Activated naive CD4-positive, alpha-beta T cell treated with anti-CD3 and anti-CD28 coated beads, Interleukin-2, amount 50 U/mL, for 72 hours (primary cell): ENCODE data around the gene POLR2E. TPM values are rescaled to one million over a fixed set of nuclear protein-coding genes. Genes with fewer than 3 reads are reported as not detected.

ENCODE experiments used
- ATAC-seq, 2 donors: fragments of 150-1000 bp; cut with Tn5 transposase; 2 replicates each; pipeline ENCODE4 v1.10.0; 2021; ENCODE audit warnings: mild to moderate bottlenecking in 2 of 2, moderate library complexity in 2 of 2
- DNase-seq, 2 donors: peaks; one replicate each; pipeline ENCODE4 v3.0.0; 2021 to 2022; ENCODE audit warnings: low spot score in 2 of 2
- H3K27ac Mint-ChIP-seq, 2 donors: one replicate each; pipeline ENCODE4 v1.8.0; 2022; ENCODE audit warnings: mild to moderate bottlenecking in 2 of 2, mixed read lengths in 2 of 2
- H3K36me3 Mint-ChIP-seq, 2 donors: one replicate each; pipeline ENCODE4 v1.8.0; 2022; ENCODE audit warnings: mixed read lengths in 2 of 2
- H3K9me3 Mint-ChIP-seq, 2 donors: one replicate each; pipeline ENCODE4 v1.8.0; 2022; ENCODE audit warnings: mixed read lengths in 2 of 2
- total RNA-seq, 2 donors: library from RNA; stranded (reverse); gene quantifications; one replicate each; pipeline ENCODE4 v1.2.3, GENCODE V29; 2022

The POLR2E gene
- total RNA-seq, 2 donors from 2014 or later, result 248 to 259 TPM

GRCh38 chr19:1106841-1107660 is 11.9 kb upstream of the POLR2E start:
- DNase-seq (no peak), ATAC-seq (no peak)
- Mint-ChIP-seq H3K36me3 (no peaks in the 10 kb centered on the region), H3K27ac (peak overlapping the region; percentile 81 to 82), H3K9me3 (no peaks in the 10 kb centered on the region)

GRCh38 chr19:1105873-1106840 is 11.0 kb upstream of the POLR2E start:
- DNase-seq (peak in 1 of 2 donors; percentile 32), ATAC-seq (no peak)
- no peaks in the 10 kb centered on the region for H3K36me3 Mint-ChIP-seq
- H3K27ac Mint-ChIP-seq, result peak overlapping the region; percentile 60 to 81
- no peaks in the 10 kb centered on the region for H3K9me3 Mint-ChIP-seq

GRCh38 chr19:1105008-1105872 is 10.1 kb upstream of the POLR2E start:
- no peak for ATAC-seq

GRCh38 chr19:1104311-1105007 is 9.3 kb upstream of the POLR2E start:
- ATAC-seq (peak; percentile 25 to 39), DNase-seq (peak; percentile 72 to 84)
- Mint-ChIP-seq H3K9me3 (peaks cover 0 to 6% of the 10 kb centered on the region in 2 donors), H3K27ac (peak overlapping the region in 1 of 2 donors; percentile 59), H3K36me3 (peaks cover 0 to 8% of the 10 kb centered on the region in 2 donors)

More at GRCh38 chr19:1105008-1105872, 10.1 kb upstream of the POLR2E start:
- Mint-ChIP-seq H3K27ac (peak overlapping the region; percentile 60 to 81), H3K36me3 (peaks cover 0 to under 1% of the 10 kb centered on the region in 2 donors), H3K9me3 (no peaks in the 10 kb centered on the region)
- DNase-seq, result no peak

- Mint-ChIP-seq H3K9me3 (peaks cover 0 to 6% of the 10 kb centered on the region in 2 donors), H3K36me3 (peaks cover 0 to 9% of the 10 kb centered on the region in 2 donors), H3K27ac (peak within 1 kb of the TSS; percentile 83 to 96)
- DNase-seq (peak; percentile 96 to 98), ATAC-seq (peak; percentile 67 to 74)
Observed at GRCh38 chr19:1103708-1104310, 8.6 kb upstream of the POLR2E start, which contains the start of gene GPX4. Gene GPX4 (plus strand): TSS chr19:1103994. CDS start chr19:1104044, 50 bp downstream.

GRCh38 chr19:1103132-1103707 is 8.0 kb upstream of the POLR2E start:
- ATAC-seq (no peak), DNase-seq (no peak)
- Mint-ChIP-seq H3K27ac (peak overlapping the region; percentile 83 to 96), H3K36me3 (peaks cover 0 to 9% of the 10 kb centered on the region in 2 donors), H3K9me3 (peaks cover 0 to 6% of the 10 kb centered on the region in 2 donors)

- DNase-seq, result peak; percentile 61 to 89
- H3K27ac Mint-ChIP-seq, result peak overlapping the region; percentile 83 to 96
Observed at GRCh38 chr19:1102407-1103131, 7.4 kb upstream of the POLR2E start.

GRCh38 chr19:1101337-1101698 is 6.1 kb upstream of the POLR2E start:
- Mint-ChIP-seq H3K27ac (peak overlapping the region; percentile 60 to 96), H3K9me3 (peaks cover 0 to 6% of the 10 kb centered on the region in 2 donors), H3K36me3 (peaks cover 0 to 9% of the 10 kb centered on the region in 2 donors)
- ATAC-seq (no peak), DNase-seq (no peak)

More at GRCh38 chr19:1102407-1103131, 7.4 kb upstream of the POLR2E start:
- ATAC-seq, result peak; percentile 42 to 58
- Mint-ChIP-seq H3K36me3 (peaks cover 0 to 9% of the 10 kb centered on the region in 2 donors), H3K9me3 (peaks cover 0 to 6% of the 10 kb centered on the region in 2 donors)

GRCh38 chr19:1098177-1099051 is 3.2 kb upstream of the POLR2E start:
- DNase-seq, result no peak

GRCh38 chr19:1097810-1098176 is 2.6 kb upstream of the POLR2E start:
- ATAC-seq (no peak), DNase-seq (no peak)
- Mint-ChIP-seq H3K9me3 (peaks cover 0 to 6% of the 10 kb centered on the region in 2 donors), H3K36me3 (peaks cover 11 to 15% of the 10 kb centered on the region in 2 donors), H3K27ac (peak overlapping the region in 1 of 2 donors; percentile 78)

More at GRCh38 chr19:1098177-1099051, 3.2 kb upstream of the POLR2E start:
- peaks cover 0 to 6% of the 10 kb centered on the region in 2 donors for H3K9me3 Mint-ChIP-seq
- H3K36me3 Mint-ChIP-seq, result peaks cover 11 to 15% of the 10 kb centered on the region in 2 donors
- peak overlapping the region; percentile 78 to 87 for H3K27ac Mint-ChIP-seq
- no peak for ATAC-seq

- ATAC-seq, result peak in 1 of 2 donors; percentile 33
- DNase-seq, result no peak
- Mint-ChIP-seq H3K9me3 (peaks cover 0 to under 1% of the 10 kb centered on the region in 2 donors), H3K36me3 (peaks cover 8 to 11% of the 10 kb centered on the region in 2 donors), H3K27ac (peak overlapping the region; percentile 92)
Observed at GRCh38 chr19:1094655-1094977, 559 bp downstream of the POLR2E start.

- Mint-ChIP-seq H3K9me3 (no peaks in the 10 kb centered on the region), H3K27ac (peak overlapping the region; percentile 92), H3K36me3 (peaks cover 6 to 11% of the 10 kb centered on the region in 2 donors)
- no peak for DNase-seq
- no peak for ATAC-seq
Observed at GRCh38 chr19:1093811-1094553, 1.2 kb downstream of the POLR2E start.

- DNase-seq (no peak), ATAC-seq (no peak)
- H3K27ac Mint-ChIP-seq, result peak overlapping the region; percentile 62 to 88
- peaks cover 6 to 11% of the 10 kb centered on the region in 2 donors for H3K36me3 Mint-ChIP-seq
- H3K9me3 Mint-ChIP-seq, result no peaks in the 10 kb centered on the region
Observed at GRCh38 chr19:1093330-1093729, 1.8 kb downstream of the POLR2E start.
